ENCODE measurements around the gene MDFI.

The MDFI gene

DNA sequence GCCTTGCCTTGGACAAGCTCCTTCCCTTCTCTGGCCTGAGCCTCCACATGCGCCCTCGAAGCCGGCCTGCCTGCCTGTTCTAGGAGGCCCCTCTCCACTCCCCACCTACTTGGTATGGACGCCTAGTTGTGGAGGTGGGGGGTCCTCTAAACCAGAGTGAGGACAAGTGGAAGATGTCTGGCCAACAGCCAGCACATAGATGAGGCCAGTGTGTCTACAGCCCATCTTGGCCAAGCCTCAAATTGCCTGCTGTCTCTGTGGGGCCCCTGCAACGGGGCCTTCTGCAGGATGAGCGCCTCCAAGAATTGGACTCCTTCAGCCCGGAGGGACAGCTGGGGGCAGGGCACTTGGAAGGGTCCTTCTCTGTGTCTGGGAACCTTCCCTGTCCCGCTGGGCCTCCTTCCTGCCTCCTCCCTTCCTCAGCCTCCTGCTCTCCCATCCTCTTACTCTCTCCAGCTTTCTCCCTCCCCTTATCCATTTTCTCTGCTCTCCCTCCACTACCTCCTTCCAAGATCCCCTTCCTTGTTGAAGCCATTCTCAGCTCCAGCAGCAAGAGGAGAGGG is 1.6 kb downstream of the MDFI start:
- no peak overlapping the region for H3K4me3 ChIP-seq (ENCODE audit: low read depth, low read length)
- TF ChIP-seq CTCF (IDR thresholded peaks at IDR 0.05; ENCODE audit: borderline replicate concordance, insufficient read depth, low read depth, low read length): no peak

DNA sequence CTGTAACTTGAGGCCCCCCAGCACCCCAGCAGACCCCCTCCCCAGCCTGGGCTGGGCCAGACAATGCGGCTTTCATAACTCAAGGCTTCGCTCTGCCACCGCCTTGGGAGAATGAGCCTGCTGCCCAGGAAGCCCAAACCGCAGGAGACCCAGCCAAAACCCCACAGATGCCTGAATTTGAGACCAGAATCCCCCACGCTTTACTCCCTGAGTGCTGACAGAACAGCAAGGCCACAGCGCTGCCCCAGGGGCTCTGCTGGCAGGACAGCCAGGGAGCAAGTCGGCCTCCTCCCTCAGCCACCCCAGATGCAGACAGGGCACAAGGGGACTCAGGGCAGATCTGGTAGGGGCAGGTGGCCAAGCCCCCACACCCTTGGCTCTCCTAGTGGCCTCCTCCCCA is 2.2 kb downstream of the MDFI start:
- H3K4me3 ChIP-seq (ENCODE audit: low read depth, low read length): no peak overlapping the region
- no peak for TF ChIP-seq CTCF (IDR thresholded peaks at IDR 0.05; ENCODE audit: borderline replicate concordance, insufficient read depth, low read depth, low read length)

DNA sequence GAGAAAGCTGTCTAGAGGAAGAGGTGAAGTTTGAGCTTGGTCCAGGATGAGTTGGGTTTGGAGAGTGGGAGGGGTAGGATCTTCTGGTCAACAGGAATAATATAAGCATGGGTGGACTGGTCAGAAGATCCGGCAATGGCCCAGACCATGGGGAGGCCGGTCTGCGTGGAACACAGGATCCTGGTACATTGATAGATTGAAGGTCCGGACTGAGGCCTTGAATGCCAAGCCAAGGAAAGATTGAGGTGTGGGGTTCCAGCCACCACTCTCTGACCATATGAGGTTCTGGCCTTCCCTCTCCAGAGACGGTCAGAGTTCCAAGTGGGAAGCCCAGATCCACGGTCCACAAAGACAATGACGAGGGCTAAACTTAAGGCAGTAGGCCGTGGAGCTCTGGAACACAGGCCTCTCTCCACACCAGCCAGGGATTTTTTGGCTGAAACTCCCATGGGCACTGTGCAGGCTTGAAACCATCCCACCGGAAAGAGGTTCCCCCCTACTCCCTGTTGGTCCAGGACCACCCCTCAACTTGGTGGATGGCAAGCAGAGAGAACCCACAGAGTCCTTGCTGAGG is 3.2 kb downstream of the MDFI start:
- H3K4me3 ChIP-seq (ENCODE audit: low read depth, low read length): no peak overlapping the region
- TF ChIP-seq CTCF (IDR thresholded peaks at IDR 0.05; ENCODE audit: borderline replicate concordance, insufficient read depth, low read depth, low read length): no peak

DNA sequence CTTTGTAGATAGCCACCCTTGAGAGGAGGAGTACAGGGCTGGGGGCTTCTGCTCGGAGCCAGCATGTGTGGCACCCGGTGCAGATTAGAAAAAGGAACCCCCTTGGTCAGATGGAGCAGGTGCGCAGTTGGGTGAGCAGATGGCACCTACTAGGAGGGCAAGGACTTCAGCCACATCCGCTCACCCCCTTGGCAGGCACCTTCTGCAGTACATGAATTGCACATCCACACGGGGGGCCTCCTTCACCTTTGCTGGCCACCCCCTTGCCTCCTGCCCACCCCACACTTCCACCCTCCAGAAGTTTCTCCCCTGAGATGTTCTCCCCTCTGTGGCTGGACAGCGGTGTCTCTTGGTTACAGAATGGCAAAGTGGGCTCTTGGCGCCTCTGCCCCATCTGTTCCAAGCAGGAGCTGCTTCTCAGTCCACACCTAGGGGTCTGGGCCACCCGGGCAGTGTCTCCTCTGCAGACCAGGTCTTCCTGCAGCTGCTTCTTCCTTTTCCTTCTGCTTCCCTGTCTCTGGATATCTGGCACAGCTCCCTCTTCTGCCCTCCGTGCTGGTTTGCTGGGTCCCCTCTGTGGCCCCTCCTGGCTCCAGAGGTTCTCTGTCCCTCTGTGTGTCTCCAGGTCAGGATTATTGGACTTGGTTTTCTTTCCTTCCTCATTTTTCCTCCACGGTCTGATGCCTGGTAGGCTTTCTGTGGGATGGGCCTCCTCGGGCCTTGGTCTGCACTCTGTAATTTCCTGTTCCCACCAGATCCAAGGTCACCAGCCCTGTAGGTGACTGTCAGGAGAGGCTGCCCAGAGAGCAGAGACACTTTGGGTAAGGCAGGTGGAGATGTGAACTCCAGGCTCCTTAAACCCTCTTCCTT is 4.1 kb downstream of the MDFI start:
- no peak overlapping the region for H3K4me3 ChIP-seq (ENCODE audit: low read depth, low read length)
- TF ChIP-seq CTCF (IDR thresholded peaks at IDR 0.05; ENCODE audit: borderline replicate concordance, insufficient read depth, low read depth, low read length): no peak

DNA sequence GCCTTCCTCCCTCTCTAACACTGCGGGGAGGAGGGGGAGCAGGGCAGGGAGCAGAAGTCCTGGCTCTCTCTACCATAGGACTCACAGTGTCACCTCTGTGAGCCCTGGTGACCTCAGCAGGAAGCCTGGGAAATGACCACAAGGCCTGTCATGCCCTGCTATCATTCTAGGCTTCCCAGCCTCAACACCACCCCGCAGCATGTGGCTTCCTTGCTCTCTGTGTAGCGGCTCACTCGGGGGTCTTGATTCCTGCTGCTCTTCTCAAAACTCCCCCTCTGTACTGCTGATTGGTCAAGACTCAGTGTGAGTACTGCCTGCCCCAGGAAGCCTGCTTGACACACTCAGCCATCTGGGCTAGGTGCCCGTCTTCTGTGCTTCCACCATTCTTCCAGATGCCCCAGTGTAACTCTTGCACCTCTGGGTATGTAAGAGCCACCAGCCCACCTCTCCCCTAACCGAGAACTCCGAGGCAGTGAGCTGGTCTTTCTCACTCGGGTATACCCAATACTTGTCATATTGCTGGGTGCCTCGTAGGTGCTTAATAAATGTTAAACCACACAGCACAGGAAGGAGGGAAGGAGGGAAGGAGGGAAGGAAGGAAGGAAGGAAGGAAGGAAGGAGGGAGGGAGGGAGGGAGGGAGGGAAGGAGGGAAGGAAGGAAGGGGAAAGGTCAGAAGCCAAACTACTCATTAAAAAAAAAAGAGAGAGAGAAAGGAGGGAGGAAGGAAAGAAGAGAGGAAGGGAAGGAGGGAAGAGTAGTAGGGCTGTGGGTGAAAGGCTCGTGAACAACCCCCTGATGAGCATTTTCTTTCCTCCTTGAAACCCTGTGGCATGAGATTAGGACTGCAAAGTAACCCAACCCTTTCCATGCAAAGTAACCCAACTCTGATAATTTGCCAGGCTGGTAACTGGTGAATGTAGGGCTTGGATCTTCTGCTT is 5.0 kb downstream of the MDFI start:
- no peak overlapping the region for H3K4me3 ChIP-seq (ENCODE audit: low read depth, low read length)
- no peak for TF ChIP-seq CTCF (IDR thresholded peaks at IDR 0.05; ENCODE audit: borderline replicate concordance, insufficient read depth, low read depth, low read length)

DNA sequence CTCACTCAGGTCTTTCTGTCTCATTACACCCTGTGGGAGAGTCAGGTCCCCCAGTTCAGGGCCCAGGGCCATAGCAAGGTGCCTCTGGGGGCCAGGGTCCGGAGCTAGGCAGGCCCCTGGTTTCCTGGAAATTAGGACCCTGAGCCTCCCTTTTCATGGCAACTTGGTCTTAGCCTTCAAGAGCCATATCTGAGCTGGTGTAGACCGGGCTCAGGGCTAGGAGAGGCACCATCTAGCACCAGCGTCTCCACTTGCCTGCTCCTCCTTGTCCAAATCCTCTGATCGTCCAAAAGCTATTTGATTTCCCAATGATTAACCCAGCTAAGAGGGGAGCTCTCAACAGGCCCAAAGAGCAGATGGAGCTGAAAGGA is 5.6 kb downstream of the MDFI start:
- H3K4me3 ChIP-seq (ENCODE audit: low read depth, low read length): no peak overlapping the region

More for the DNA sequence above, 5.6 kb downstream of the MDFI start:
- no peak for TF ChIP-seq CTCF (IDR thresholded peaks at IDR 0.05; ENCODE audit: borderline replicate concordance, insufficient read depth, low read depth, low read length)

Measured in GM12875 (cell line).